IMR-90 (cell line): ENCODE data around the gene GRID1.

Experiments used
- BHLHE40 ChIP-seq: fragments of 150-350 bp; IDR thresholded peaks from 2 replicates; pipeline ENCODE4 v1.6.1; 2016; ENCODE audit warnings: mild to moderate bottlenecking, low read depth, low read length
- CEBPB ChIP-seq: IDR thresholded peaks from 2 replicates; pipeline ENCODE4 v1.6.1; 2012; ENCODE audit warnings: low read depth, low read length, improper control_type of control experiment
- FOS ChIP-seq: fragments of 150-350 bp; IDR thresholded peaks from 2 replicates; pipeline ENCODE4 v1.6.1; 2016; ENCODE audit warnings: low read depth, low read length
- MXI1 ChIP-seq: IDR thresholded peaks from 2 replicates; pipeline ENCODE4 v1.6.1; 2012; ENCODE audit warnings: low read depth, mild to moderate bottlenecking, low read length, moderate library complexity, borderline replicate concordance
- POLR2A ChIP-seq: IDR thresholded peaks from 2 replicates; pipeline ENCODE4 v1.6.1; 2012; ENCODE audit warnings: mild to moderate bottlenecking, low read depth, low read length
- RAD21 ChIP-seq: IDR thresholded peaks from 2 replicates; pipeline ENCODE4 v1.6.1; 2012; ENCODE audit warnings: low read length, improper control_type of control experiment
- RCOR1 ChIP-seq: IDR thresholded peaks from 2 replicates; pipeline ENCODE4 v1.6.1; 2012; ENCODE audit warnings: mild to moderate bottlenecking, low read length, improper control_type of control experiment; ENCODE audit not compliant: insufficient replicate concordance
- RFX5 ChIP-seq: IDR thresholded peaks from 2 replicates; pipeline ENCODE4 v1.8.0; 2012; ENCODE audit warnings: low read depth, mild to moderate bottlenecking, low read length, moderate library complexity
- SMC3 ChIP-seq: fragments of 150-350 bp; IDR thresholded peaks from 2 replicates; pipeline ENCODE4 v1.6.1; 2016; ENCODE audit warnings: low read depth, mild to moderate bottlenecking, antibody characterized with exemption, low read length, moderate library complexity
- TF ChIP-seq, protein P1 (sequence below): conservative IDR thresholded peaks from 2 replicates; pipeline ENCODE4 v1.5.1; 2012; ENCODE audit warnings: mild to moderate bottlenecking, low read depth, low read length, improper control_type of control experiment
- TF ChIP-seq, protein P2 (sequence below): fragments of 150-350 bp; IDR thresholded peaks from 2 replicates; pipeline ENCODE4 v1.6.1; 2017; ENCODE audit warnings: mild to moderate bottlenecking, antibody characterized with exemption, low read length, low read depth

DNA sequence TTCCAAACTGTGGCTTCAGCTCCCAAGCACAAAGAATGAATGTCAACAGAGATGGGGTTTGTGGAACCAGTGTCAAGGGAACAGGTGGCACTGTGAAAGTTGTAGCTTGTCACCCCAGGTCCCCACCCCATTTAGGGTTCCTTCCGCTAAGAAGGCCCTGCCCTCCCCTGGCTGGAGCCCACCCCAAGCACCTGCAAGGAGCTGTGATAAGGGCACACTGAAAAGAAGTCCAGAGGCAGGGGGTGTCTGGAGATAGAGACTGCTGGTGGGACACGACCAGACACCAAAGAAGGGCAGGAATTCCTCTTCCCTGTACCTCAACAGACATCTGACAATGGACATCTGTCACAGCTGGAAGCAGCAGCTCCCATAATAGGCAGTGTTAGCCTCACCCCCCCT lies 4.5 kb downstream of the GRID1 start:
- TF ChIP-seq POLR2A: no peak
- TF ChIP-seq, protein P1, sequence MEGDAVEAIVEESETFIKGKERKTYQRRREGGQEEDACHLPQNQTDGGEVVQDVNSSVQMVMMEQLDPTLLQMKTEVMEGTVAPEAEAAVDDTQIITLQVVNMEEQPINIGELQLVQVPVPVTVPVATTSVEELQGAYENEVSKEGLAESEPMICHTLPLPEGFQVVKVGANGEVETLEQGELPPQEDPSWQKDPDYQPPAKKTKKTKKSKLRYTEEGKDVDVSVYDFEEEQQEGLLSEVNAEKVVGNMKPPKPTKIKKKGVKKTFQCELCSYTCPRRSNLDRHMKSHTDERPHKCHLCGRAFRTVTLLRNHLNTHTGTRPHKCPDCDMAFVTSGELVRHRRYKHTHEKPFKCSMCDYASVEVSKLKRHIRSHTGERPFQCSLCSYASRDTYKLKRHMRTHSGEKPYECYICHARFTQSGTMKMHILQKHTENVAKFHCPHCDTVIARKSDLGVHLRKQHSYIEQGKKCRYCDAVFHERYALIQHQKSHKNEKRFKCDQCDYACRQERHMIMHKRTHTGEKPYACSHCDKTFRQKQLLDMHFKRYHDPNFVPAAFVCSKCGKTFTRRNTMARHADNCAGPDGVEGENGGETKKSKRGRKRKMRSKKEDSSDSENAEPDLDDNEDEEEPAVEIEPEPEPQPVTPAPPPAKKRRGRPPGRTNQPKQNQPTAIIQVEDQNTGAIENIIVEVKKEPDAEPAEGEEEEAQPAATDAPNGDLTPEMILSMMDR: no peak
- TF ChIP-seq RFX5: no peak
- no peak for TF ChIP-seq RAD21
- TF ChIP-seq CEBPB: no peak
- TF ChIP-seq SMC3: no peak
- TF ChIP-seq BHLHE40: no peak
- TF ChIP-seq, protein P2, sequence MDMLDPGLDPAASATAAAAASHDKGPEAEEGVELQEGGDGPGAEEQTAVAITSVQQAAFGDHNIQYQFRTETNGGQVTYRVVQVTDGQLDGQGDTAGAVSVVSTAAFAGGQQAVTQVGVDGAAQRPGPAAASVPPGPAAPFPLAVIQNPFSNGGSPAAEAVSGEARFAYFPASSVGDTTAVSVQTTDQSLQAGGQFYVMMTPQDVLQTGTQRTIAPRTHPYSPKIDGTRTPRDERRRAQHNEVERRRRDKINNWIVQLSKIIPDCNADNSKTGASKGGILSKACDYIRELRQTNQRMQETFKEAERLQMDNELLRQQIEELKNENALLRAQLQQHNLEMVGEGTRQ: no peak
- no peak for TF ChIP-seq MXI1
- no peak for TF ChIP-seq RCOR1
- no peak for TF ChIP-seq FOS
